IPS-18c (cell line): Measurements from ENCODE around the gene TMEM144.
"Not testable (repeated sequence)": the region's sequence is repeated elsewhere in the genome, so short reads cannot be mapped to it uniquely, and the experiment has no call there.

Experiments used
- H3K4me3 ChIP-seq: 2 replicates; pipeline ENCODE4 v1.7.0; 2013; ENCODE audit warnings: low read depth, mild to moderate bottlenecking, low read length, moderate library complexity; ENCODE audit not compliant: insufficient read depth
- H3K9me3 ChIP-seq: one replicate; pipeline ENCODE4 v1.6.1; 2013; ENCODE audit warnings: mild to moderate bottlenecking, low read length, moderate library complexity; ENCODE audit not compliant: control insufficient read depth, insufficient read depth

Gene TMEM144

DNA sequence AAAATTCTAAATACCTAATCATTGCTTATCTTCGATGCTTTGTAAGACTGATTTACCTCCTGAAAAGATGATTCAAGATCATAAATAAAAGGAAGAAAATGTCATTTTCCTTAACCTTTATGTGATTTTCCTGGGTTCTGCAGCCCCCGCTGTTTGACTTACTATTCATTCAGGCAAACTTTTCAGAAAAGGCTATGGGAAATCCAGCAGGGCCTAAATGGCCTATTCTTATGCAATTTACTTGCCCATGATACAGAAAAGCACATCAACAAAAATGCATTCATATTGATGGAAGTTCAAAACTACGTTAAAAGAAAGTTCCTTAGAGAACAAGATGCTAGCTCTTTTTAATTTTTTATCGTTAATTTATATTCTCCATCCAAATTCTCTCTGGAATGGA is 51.2 kb downstream of the TMEM144 start:
- Histone ChIP-seq H3K9me3 (no peaks in the 10 kb centered on the region), H3K4me3 (no peak overlapping the region)

DNA sequence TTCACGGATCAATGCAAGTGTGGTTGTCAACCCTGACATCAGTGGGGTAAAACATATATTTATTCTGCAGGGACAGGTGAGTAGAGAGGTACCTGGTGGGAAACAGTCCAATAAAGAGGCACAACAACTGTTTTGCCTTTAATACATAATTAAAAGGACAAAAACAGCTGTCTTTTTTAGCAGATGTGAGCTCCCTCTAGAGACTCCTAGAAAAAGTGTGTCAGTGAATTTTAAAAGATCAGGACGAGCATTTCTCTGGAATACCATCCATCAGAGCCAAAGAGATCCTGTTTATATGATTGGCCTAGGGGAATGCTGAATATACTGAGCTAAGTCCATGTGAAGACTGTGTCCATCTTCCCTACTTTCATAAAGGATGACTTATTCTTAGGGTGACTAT is 58.3 kb downstream of the TMEM144 start:
- Histone ChIP-seq H3K9me3 (no peaks in the 10 kb centered on the region), H3K4me3 (no peak overlapping the region)

DNA sequence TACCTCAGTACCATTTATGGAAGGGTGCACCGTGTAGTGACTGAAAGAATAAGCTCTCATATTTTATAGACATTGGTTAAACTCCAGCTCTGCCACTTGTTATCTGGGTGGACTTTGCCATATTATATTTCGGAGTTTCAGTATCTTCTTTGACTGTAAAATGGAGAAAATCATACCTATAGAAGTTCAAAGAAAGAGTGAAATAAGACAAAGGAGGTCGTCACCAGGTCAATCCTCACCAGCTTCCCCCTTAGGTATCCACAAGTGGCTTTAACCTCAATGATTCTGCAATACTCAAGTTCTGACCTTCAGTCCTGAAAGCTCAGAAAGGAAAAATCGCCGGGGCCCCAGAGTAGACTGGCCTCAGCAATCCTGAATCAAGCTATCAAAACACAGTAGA is 64.3 kb downstream of the TMEM144 start:
- H3K4me3 ChIP-seq = no peak overlapping the region
- no peaks in the 10 kb centered on the region for H3K9me3 ChIP-seq

DNA sequence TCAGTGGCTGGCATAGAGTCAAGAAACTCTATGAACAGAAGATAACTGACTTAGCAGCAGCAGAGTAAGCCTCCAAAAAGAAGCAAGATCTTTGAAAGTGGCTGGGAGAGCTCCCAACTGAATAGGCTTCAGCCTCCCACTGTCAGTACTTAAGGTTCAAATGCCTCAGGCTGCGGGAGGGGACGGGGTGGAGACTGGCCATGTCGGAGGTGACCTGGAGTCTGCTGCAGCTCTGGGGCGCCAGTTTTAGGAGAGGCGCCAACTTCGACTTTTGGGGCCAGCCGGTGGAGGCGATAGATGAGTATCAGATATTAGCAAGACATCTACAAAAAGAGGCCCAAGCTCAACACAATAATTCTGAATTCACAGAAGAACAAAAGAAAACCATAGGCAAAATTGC is 67.3 kb downstream of the TMEM144 start:
- no peak overlapping the region for H3K4me3 ChIP-seq
- no peaks in the 10 kb centered on the region for H3K9me3 ChIP-seq

DNA sequence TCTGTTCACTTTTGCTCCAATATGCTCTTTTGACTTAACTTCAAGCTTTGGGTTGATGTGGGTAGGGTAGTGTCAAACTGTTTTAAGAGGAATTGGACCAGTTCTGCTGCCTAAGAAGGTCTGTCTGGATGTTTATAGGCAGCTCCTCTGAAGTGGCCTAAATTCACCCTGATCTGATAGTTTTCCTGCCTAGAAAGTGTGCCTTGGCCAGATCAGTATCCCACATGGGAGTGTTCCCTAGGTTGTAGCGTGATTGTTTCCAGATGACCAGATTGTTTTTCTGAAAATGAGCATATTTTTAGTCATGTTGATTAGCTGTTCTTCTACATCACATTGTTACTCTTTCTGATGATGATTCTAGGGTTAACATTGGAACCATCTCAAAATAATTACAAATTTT is 68.8 kb downstream of the TMEM144 start:
- H3K9me3 ChIP-seq = not testable (repeated sequence)

DNA sequence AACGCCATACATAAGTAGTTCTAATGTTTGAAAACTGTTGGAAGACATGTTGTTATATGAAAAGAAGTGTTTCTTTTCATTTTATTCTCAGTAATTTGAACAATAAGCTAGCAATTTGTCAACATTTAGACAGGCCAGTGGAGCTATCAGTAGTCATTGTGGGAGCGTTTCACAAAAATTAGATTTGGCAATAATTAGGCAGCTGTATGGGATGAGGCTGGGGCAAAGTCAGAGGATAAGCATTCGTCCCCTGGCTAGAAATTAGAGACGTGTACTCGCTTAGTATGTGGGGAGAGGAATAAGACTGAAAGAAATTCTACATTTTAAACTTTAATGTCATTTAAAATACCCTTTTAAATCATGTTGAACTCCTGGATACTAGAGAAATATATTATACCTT is 70.6 kb downstream of the TMEM144 start:
- Histone ChIP-seq H3K9me3 (no peaks in the 10 kb centered on the region), H3K4me3 (no peak overlapping the region)

More for the DNA sequence above, 68.8 kb downstream of the TMEM144 start:
- not testable (repeated sequence) for H3K4me3 ChIP-seq

DNA sequence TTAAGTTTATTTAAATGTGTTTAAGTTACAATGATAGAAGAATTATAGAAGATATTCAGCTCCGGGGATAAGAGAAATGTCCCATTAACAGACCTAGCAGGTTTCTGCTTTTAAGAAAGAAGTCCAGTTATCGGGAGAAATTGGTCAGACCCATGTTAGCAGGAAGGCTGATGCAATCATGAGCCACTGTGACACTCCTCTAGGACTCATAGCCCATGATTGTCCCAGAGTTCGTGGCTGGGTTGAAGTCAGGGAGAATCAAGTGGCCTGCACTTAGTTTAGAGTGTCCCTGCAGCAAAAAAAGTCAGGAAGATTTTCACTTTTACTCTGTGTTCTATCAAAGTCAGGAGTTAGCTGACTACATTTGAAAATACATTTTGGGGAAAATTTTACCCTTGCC is 72.0 kb downstream of the TMEM144 start:
- no peaks in the 10 kb centered on the region for H3K9me3 ChIP-seq

DNA sequence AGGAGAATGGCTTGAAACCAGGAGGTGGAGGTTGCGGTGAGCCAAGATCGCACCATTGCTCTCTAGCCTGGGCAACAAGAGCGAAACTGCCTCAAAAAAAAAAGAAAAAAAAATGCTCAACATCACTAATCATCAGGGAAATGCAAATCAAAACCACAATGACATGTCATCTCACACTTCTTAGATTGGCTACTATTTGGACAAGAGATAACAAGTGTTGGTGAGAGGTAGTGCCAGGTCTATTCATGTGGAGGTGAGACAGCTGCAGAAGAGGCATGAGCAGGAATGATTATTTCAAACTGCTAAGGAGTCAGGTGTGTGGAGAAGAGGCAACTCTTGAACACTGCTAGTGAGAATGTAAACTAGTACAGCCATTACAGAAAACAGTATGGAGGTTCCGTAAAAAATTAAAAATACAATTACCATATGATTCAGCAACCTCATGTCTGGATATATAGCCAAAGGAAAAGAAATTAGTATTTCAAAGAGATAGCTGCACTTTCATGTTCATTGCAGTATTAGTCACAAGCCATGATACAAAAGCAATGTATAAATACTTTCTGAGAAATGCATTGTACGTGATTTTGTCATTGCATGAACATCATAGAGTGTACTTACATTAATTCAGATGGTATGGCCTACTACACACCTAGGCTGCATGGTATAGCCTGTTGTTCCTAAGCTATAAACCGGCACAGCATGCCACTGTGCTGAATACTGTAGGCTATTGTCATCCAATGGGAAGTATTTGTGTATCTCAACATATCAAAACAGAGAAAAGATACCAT is 75.3 kb downstream of the TMEM144 start:
- H3K9me3 ChIP-seq = no peaks in the 10 kb centered on the region
- H3K4me3 ChIP-seq = no peak overlapping the region

More for the DNA sequence above, 72.0 kb downstream of the TMEM144 start:
- H3K4me3 ChIP-seq = no peak overlapping the region

DNA sequence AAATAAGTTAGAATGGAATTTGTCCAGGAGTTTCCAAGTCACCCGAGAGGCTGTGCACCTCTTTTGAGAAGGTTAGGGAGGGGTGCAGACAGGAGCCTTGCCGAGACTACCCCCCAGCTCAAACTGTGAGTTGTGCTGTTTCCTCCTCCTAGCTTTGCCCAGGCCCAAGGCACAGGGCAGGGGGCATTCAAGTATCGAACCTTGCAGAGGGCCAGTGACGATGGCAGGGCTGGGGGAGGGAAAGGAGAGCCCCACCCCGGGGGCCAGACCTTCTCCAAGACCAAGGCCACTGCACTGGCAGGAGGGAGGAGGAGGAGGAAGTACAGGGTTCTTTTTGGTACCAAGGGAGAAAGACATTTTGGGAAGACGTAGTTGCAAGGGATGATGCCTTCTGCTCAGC is 80.6 kb downstream of the TMEM144 start:
- Histone ChIP-seq H3K4me3 (no peak overlapping the region), H3K9me3 (peaks cover 6% of the 10 kb centered on the region)

DNA sequence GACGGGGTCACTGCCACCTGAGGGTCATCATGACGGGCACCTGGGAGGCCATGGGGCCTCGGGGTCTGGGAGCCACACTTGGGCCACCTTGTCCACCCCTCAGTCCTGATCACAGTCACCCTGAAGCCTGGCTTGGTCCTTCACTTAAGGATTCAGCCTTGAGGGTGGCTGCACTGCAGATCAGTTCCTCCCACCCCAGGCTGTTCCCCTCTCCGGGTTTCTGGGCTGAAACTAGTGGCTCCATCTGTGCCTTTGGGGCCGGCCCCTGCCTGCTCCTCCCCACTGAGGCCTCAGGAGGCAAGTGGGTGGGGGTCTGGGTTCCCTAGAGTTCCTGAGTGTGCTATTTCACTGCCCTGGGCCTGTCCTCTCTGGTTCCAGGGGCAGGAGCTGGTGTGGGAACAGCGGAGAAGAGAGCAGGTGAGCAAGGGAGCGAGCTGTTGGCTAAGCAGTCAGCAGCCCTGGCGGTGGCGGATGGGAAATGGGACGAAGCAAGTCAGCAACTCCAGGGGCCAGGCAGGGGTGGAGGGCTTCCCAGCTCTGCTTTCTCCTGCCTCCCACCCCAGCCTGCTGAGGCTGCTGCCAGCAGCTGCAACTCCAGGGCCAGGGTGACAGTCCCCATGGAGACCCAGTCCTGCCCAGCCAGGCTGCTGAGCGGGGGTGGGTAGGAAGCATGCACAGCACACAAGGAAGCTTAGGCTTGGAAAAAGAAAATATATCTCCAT is 81.2 kb downstream of the TMEM144 start:
- peaks cover 6% of the 10 kb centered on the region for H3K9me3 ChIP-seq
- H3K4me3 ChIP-seq = no peak overlapping the region

DNA sequence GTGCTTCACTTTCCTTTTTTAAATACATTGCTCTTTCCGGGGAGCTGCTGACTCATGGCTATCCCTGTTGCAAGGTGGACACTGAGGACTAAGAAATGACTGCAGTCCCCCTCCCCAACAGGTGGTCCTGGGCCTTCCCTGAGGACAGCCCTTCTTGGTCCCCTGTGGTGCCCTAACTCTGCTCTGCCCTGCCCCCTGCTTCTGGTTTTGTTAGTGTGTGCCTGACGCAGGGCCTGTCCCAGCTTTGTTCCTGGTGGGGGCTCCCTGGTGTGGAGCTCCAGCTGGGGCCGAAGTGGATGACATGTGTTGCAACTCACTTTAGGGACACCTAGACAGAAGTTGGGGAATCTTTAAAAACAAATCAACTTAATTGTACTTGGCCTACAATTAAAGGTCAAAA is 81.9 kb downstream of the TMEM144 start:
- Histone ChIP-seq H3K9me3 (peaks cover 6% of the 10 kb centered on the region), H3K4me3 (no peak overlapping the region)

DNA sequence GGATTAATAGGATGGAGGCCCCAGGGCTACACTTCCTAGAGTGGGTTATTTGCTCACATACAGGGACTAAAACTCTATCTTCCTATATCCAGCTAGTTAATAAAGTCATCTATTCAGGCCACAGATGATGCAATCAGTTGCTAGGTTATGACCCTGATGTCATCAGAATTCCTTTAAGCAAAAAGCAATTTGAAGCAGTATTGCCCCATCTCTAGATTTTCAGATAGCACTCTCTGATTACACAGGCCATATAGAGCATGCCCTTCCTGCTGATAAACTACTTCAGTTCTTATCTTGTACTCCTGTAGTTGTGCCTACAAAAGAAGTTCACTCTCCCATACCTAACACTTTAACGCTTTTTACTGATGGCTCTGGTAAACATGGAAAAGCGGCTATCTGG is 84.8 kb downstream of the TMEM144 start:
- H3K9me3 ChIP-seq = peaks cover 6% of the 10 kb centered on the region
- H3K4me3 ChIP-seq = no peak overlapping the region

DNA sequence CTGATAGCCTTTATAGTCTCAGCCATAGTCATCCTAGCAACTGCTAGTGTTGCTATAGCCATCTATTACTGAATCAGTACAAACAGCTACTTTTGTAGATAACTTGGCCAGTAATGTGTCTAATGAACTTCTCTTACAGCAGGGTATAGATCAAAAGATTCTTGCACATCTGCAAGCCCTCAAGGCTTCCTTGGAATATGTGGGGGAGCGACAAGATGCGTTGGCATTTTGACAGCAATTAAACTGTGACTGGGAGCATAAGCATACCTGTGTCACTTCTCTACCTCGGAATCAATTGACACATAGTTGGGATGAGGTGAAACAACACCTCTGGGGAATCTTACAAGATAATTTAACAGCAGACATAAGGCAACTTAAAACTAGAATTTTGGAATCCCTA is 87.6 kb downstream of the TMEM144 start:
- Histone ChIP-seq H3K4me3 (no peak overlapping the region), H3K9me3 (no peaks in the 10 kb centered on the region)

DNA sequence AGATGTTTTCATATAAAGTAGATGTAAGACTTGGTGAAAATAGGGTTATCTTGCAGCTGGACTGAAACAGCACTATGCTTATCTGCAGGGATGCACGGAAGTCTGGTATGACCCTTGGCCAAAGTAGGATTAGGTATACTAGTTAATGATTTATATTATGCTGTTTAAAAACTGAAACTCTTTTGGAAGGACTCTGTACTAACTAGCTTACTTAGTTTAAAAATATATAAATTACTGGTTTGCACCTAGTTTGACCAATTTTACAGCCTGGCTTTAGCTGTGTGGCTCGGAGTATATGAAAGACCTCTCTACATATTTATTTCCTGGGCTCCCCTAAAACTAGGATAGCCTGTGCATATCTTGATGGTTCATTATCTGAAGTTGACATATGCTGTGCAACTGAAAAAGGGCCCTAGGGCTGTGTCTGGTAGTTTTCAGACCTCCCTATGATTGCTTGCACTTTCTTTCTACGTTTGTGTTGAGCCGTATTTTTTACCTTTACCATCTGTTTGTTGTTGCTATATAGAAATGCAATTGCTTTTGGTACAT is 89.2 kb downstream of the TMEM144 start:
- no peak overlapping the region for H3K4me3 ChIP-seq

DNA sequence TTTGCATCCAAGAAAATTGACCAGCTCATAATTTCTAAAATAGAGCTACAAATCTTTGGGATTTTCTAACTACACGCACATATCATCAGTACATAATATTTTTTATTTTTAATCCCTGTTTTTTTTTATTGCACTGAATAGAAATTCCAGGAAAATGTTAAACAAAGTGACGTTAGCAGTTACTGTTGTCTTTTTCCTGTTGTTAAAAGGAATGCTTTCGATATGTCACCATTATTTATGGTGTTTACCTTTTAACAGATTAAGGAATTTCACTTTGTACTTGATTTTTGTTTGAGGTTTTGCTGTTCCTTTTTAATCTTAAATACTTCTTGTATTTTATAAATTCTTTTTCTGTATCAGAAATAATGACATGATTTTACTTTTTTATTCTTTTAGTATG is 89.7 kb downstream of the TMEM144 start:
- H3K4me3 ChIP-seq = no peak overlapping the region
- no peaks in the 10 kb centered on the region for H3K9me3 ChIP-seq

More for the DNA sequence above, 89.2 kb downstream of the TMEM144 start:
- H3K9me3 ChIP-seq = no peaks in the 10 kb centered on the region

DNA sequence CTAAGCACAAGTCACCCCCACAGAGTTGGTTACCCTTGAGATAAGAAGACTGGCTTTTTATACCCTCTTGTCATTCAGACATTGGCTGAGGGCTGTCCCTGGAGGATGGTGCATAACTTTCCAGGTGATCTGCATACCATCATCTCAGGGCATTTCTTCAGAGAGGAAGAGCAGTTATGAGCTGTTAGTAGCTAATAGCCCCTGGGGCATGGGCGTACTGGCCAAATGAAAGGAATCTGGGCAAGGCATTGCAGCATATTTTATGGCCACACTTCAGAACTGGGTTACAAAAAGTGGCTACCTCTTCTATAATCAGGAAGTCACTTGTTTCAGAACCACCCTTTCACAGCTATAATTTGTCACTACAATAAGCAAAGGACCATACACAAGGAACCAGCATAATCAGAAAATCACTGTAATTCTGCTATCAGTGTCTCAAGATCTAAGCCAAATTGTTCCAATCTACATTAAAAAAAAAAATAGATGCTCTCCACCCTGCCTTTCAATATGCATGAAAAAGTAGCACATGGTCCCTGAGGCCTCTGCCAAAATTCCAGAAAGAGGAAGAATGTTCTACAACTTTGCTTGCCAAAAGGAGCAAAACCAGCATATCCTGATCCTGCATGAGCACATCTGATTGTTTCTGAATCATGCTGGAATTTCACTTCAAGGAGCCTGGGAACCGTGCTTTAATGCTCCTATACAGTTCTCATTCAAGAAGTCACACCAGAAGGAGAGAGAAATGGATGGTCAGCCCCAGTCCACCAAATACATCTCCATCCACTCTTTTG is 92.0 kb downstream of the TMEM144 start:
- no peaks in the 10 kb centered on the region for H3K9me3 ChIP-seq
- H3K4me3 ChIP-seq = no peak overlapping the region

DNA sequence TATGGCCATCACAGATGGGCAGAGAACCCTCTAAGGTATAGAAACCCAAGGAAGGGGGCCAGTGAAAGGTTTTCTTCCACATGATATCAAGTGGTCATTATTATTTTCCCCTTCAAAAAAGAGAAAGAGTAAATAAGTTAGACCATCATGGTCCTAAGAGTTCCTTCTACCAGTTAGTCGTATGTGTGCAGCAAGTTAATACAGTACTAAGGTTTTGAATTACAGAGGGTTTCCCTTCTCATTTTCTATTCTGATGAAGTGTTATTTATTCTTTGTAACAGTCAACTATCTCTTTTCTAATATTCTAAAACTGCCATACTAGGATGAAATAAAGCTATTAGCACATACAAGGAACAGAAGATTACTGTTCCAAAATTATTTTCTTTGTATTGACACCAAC is 94.4 kb downstream of the TMEM144 start:
- Histone ChIP-seq H3K4me3 (no peak overlapping the region), H3K9me3 (no peaks in the 10 kb centered on the region)
